ENCODE results near the gene CYB561.
A peak's percentile ranks its signal among the peaks of the same experiment; 100 is the strongest.

CYB561 gene

DNA sequence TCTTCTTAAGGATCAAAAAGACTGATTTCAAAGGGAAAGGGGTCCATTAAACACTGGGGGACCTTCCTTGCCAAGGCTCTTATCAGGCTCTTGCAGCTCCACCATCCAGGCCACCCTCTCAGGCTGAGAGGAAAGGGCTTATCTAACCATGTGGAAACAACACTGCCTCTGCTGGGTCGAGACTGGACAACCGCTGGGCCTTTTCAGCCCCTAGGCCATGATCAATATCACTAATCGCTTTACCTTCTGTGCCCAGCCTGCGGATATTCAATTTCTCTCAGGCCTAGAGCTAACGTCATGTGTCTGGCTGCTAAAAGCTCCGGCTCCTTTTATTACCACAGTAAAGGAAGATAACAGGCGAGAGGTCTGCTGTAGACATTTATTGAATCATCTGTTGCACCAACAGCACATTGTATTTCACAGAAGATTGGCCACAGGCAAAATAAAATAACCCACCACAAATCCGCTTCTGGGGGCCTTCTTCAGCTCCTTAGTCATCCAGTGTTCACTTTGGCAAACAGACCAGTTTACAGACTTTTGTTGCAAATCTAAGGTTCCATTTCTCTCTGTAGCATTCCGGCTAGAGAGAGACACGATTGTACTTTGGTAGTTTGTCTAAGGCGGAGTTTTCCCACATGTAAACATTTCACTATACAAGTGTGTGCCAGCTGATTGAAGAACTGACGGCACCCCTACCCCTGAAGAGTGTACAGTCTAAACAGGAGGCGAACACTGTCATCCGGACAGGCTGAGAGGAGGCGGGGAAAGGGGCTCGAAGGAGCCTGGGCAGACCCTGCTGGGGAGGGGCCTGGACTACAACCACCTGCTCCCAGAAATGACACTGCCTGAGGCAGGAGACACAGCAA lies 13.9 kb downstream of the CYB561 start:
- no peak for DNase-seq (ENCODE audit: low spot score)
- no peak for TF ChIP-seq CTCF (conservative IDR thresholded peaks at IDR 0.05; ENCODE audit: low read depth)
- POLR2A ChIA-PET (ENCODE audit: low non-redundant PET), result interaction anchor here (0.6 kb wide), 1 partner anchor 389 kb away, joined by 3 read pairs; no protein-coding TSS in a partner anchor
- CTCF ChIA-PET, result interaction anchor here (0.6 to 1.5 kb wide), 2 partner anchors 13 to 137 kb away, joined by 3 read pairs; no protein-coding TSS in a partner anchor
- H3K27ac ChIP-seq, result peak overlapping the region; percentile 87

DNA sequence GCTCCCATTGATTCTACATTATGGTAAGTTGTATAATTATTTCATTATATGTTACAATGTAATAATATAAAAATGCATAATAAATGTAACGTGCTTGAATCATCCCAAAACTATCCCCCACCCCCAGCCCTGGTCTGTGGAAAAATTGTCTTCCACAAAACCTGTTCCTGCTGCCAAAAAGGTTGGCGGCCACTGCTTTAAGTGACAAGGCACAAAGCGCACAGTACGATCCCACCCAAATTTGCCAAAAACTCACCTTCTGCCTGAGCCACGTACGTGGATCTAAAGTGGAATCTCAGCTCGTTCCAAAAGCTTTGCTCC lies 14.5 kb downstream of the CYB561 start:
- DNase-seq (ENCODE audit: low spot score), result no peak
- ChIA-PET POLR2A (ENCODE audit: low non-redundant PET) (interaction anchor here (0.6 kb wide), 1 partner anchor 389 kb away, joined by 3 read pairs; no protein-coding TSS in a partner anchor), CTCF (interaction anchor here (0.6 to 1.5 kb wide), 2 partner anchors 13 to 137 kb away, joined by 3 read pairs; no protein-coding TSS in a partner anchor)
- TF ChIP-seq CTCF (conservative IDR thresholded peaks at IDR 0.05; ENCODE audit: low read depth), result no peak
- peak overlapping the region; percentile 41 for H3K27ac ChIP-seq

DNA sequence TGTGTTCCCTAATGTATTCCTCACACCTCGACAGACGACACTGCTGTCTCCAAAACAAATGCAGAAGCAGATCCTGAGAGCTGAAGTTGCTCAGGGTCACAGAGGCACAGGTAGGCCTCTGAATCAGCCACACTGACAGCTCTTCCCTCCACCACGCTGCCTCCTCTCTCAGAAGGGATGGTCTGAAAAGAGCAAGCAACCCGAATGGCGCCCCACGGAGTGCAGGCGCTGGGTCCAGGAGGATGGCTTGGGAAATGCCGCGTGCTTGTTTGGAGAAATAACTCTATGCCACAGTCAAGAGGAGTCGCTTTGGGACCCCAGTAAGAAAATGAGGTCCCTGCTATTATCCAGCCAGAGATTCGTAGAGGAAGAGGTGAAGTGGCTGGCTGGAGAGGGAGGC lies 15.9 kb downstream of the CYB561 start:
- POLR2A ChIA-PET (ENCODE audit: low non-redundant PET), result interaction anchor here (0.6 kb wide), 1 partner anchor 32 kb away, joined by 5 read pairs; no protein-coding TSS in a partner anchor
- CTCF ChIA-PET, result interaction anchor here (1.5 kb wide), 2 partner anchors 14 to 181 kb away, joined by 3 to 4 read pairs; no protein-coding TSS in a partner anchor
- peak overlapping the region; percentile 9; the same call in 1 of the 2 replicates for H3K27ac ChIP-seq
- DNase-seq (ENCODE audit: low spot score), result no peak
- TF ChIP-seq CTCF (conservative IDR thresholded peaks at IDR 0.05; ENCODE audit: low read depth), result no peak

- H3K27ac ChIP-seq, result peak overlapping the region; percentile 9; the same call in 1 of the 2 replicates
- TF ChIP-seq CTCF (conservative IDR thresholded peaks at IDR 0.05; ENCODE audit: low read depth), result no peak
- ChIA-PET POLR2A (ENCODE audit: low non-redundant PET) (interaction anchor here (0.6 kb wide), 1 partner anchor 32 kb away, joined by 5 read pairs; no protein-coding TSS in a partner anchor), CTCF (interaction anchor here (1.5 kb wide), 1 partner anchor 182 kb away, joined by 4 read pairs; no protein-coding TSS in a partner anchor)
- DNase-seq (ENCODE audit: low spot score), result no peak
Measured at GRCh38 chr17:63429766-63430165, 16.3 kb downstream of the CYB561 start.

DNA sequence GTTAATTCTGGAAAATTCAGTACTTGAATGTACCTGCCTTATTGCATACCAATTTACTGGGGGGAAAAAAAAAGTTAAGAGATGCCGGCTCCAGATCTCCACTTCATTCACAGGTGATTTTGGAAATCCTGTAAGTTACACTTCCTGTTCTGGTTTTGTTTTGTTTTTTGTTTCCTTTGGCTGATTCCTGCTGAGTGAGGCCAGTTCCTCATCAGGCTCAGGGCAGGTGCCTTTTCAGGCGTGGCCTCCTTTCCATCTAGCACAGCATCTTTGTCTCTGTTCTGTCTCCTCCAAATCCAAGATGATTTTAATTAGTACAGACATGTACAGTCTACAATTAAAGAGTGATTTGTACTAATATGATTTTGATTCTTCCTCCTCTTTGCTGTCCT lies 19.2 kb downstream of the CYB561 start:
- no peak for TF ChIP-seq CTCF (conservative IDR thresholded peaks at IDR 0.05; ENCODE audit: low read depth)
- no peak for DNase-seq (ENCODE audit: low spot score)
- POLR2A ChIA-PET (ENCODE audit: low non-redundant PET), result no interaction called here
- CTCF ChIA-PET, result interaction anchor here (0.8 to 4.6 kb wide), 5 partner anchors 9 to 408 kb away, joined by 5 to 60 read pairs (median 18); partner anchors contain the start of genes ACE and CYB561
- peak overlapping the region; percentile 22; the same call in 1 of the 2 replicates for H3K27ac ChIP-seq

GRCh38 chr17:63426041-63426916 lies 19.8 kb downstream of the CYB561 start:
- TF ChIP-seq CTCF (conservative IDR thresholded peaks at IDR 0.05; ENCODE audit: low read depth), result no peak
- ChIA-PET CTCF (interaction anchor here (0.6 to 4.6 kb wide), 25 partner anchors 9 to 1390 kb away, joined by 3 to 60 read pairs (median 4); partner anchors contain the start of genes ACE and CYB561), POLR2A (ENCODE audit: low non-redundant PET) (no interaction called here)
- peak overlapping the region; percentile 22 for H3K27ac ChIP-seq
- no peak for DNase-seq (ENCODE audit: low spot score)

Measured in RWPE1 (cell line).